NB4 (cell line): Measurements from ENCODE around the gene HSPBP1.

Experiments
- DNase-seq: peaks from one replicate; pipeline ENCODE4 v3.0.0; 2010; ENCODE audit warnings: low read depth
- H3K4me3 ChIP-seq: one replicate; pipeline ENCODE4 v1.5.1; 2011; ENCODE audit warnings: mild to moderate bottlenecking, low read depth, low read length, moderate library complexity
- MYC ChIP-seq: IDR thresholded peaks from 2 replicates; pipeline ENCODE4 v1.6.1; 2011; ENCODE audit warnings: low read depth, low read length
- POLR2A ChIP-seq: IDR thresholded peaks from 2 replicates; pipeline ENCODE4 v1.6.1; 2011; ENCODE audit warnings: mild to moderate bottlenecking; ENCODE audit not compliant: insufficient read length; ENCODE audit errors: extremely low read depth
- TF ChIP-seq, protein P1 (sequence below): IDR thresholded peaks from 2 replicates; pipeline ENCODE4 v1.6.1; 2011; ENCODE audit warnings: low read depth, low read length
- TF ChIP-seq, protein P2 (sequence below): IDR thresholded peaks from one replicate; pipeline ENCODE4 v1.5.1; 2012; ENCODE audit warnings: low read depth, low read length

Gene HSPBP1

GRCh38 chr19:55276720-55277430 is 3.0 kb downstream of the HSPBP1 start:
- DNase-seq, result no peak
- TF ChIP-seq, protein P1, sequence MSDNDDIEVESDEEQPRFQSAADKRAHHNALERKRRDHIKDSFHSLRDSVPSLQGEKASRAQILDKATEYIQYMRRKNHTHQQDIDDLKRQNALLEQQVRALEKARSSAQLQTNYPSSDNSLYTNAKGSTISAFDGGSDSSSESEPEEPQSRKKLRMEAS, result no peak

DNA sequence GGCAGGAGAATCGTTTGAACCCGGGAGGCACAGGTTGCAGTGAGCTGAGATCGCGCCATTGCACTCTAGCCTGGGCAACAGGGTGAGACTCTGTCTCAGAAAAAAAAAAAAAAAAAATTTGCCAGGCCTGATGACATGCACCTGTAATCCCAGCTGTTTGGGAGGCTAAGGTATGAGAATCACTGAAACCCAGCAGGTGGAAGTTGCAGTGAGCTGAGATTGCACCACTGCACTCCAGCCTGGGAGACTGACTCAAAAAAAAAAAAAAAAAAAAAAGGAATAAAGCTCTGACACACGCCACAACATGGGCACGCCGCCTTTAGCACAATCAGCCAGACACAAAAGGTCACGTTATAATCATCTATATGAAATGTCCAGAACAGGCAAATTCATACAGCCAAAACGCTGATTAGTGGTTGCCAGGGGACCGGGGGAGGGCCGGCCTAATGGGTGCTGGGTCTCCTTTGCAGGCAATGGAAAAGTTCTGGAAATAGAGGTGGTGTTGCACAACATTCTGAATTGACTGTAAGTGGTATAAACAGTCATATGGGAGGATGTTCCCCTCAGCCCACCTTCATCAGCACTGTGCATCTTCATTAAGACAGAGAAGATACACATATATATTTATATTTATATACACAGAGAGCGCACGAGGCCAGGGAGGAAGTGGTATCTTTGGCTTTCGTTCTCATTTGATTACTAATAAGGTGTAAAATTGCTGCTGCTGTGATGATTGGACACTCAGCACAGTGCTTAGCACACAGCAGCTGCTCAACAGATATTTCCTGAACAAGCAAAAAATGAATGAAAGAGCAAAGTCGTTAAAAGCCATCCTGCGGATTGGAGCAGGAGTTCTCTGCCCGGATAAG is 3.8 kb downstream of the HSPBP1 start:
- H3K4me3 ChIP-seq, result no peak overlapping the region
- DNase-seq, result no peak
- TF ChIP-seq, protein P2, sequence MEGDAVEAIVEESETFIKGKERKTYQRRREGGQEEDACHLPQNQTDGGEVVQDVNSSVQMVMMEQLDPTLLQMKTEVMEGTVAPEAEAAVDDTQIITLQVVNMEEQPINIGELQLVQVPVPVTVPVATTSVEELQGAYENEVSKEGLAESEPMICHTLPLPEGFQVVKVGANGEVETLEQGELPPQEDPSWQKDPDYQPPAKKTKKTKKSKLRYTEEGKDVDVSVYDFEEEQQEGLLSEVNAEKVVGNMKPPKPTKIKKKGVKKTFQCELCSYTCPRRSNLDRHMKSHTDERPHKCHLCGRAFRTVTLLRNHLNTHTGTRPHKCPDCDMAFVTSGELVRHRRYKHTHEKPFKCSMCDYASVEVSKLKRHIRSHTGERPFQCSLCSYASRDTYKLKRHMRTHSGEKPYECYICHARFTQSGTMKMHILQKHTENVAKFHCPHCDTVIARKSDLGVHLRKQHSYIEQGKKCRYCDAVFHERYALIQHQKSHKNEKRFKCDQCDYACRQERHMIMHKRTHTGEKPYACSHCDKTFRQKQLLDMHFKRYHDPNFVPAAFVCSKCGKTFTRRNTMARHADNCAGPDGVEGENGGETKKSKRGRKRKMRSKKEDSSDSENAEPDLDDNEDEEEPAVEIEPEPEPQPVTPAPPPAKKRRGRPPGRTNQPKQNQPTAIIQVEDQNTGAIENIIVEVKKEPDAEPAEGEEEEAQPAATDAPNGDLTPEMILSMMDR, result no peak
- TF ChIP-seq MYC, result no peak
- TF ChIP-seq POLR2A, result no peak
- TF ChIP-seq, protein P1, result no peak

More at GRCh38 chr19:55276720-55277430, 3.0 kb downstream of the HSPBP1 start:
- H3K4me3 ChIP-seq, result no peak overlapping the region

DNA sequence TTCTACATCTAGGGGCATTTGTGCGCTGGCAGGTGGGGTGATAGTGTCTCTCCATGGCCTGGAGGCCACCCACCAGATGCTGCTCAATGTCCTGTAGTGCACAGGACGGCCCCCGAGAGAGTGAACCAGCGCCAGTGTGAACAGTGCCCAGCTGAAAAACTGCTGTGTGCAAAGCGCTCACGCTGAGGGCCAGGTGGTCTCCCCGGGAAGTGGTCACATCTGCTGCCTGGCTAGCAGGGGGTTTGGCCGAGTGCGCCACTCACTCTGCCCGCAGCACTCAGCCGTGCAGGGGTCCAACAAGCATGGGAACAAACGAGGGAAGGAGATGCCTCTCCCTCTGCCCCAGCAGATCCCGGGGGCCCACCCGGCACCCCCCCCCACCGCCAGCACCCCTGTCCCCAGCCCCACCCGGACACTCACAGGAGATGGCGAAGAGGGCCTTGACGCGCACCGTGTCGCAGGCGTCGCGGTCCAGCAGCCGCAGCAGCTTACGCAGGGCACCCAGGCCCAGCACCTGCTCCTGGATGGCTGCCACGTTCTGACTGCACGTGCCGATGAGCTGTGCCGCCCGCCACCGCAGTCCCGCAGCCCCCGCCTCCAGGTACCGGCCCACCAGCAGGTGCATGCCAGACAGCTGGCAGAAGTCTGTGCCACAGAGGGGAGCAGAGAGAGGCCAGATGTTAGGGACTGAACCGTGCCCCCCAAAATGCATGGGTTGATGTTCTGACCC is 5.8 kb downstream of the HSPBP1 start:
- no peak for DNase-seq
- TF ChIP-seq POLR2A (no peak), MYC (no peak)
- TF ChIP-seq, protein P1, result no peak
- TF ChIP-seq, protein P2, result no peak
- no peak overlapping the region for H3K4me3 ChIP-seq

GRCh38 chr19:55272142-55272541 is 7.8 kb downstream of the HSPBP1 start:
- TF ChIP-seq, protein P2, result no peak
- no peak for TF ChIP-seq POLR2A
- TF ChIP-seq MYC, result no peak
- TF ChIP-seq, protein P1, result no peak
- DNase-seq, result no peak
- no peak overlapping the region for H3K4me3 ChIP-seq

DNA sequence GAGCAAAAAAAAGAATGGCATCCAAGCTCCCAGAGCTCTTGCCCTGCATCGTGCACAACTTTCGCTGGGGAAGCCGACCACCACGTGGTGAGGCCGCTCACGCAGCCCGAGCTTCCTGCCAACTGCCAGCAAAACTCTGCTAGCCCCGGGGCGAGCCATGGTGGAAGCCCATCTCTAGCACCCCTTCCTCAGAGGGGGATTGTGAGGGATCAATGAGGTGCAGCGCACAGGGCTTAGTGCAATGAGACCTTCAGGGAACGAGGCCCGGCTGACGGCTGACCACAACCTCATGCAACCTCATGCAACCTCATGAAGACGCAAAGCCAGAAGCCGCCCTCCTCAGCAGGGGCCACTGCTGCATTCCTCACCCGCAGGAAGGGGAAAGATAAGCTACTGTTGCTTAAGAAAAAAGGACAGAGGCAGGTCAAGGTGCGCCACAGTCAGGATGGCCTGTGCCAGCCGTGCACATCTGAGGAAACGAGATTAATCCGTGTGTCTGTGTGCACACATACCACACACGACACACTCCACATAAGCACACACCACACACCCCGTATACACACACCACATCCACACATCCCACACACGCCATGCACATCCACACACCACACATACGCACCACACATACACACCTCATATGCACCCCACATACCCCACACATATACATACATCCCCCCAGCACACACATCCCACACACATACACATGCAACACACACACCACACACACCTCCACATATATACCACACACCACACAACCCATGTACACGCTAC is 9.6 kb downstream of the HSPBP1 start:
- DNase-seq, result no peak
- no peak for TF ChIP-seq MYC
- TF ChIP-seq, protein P1, result no peak

GRCh38 chr19:55269299-55269698 is 10.6 kb downstream of the HSPBP1 start:
- no peak overlapping the region for H3K4me3 ChIP-seq
- TF ChIP-seq, protein P1, result no peak
- TF ChIP-seq POLR2A, result no peak
- TF ChIP-seq, protein P2, result no peak

More for the DNA sequence above, 9.6 kb downstream of the HSPBP1 start:
- H3K4me3 ChIP-seq, result no peak overlapping the region

More at GRCh38 chr19:55269299-55269698, 10.6 kb downstream of the HSPBP1 start:
- DNase-seq, result no peak
